ENCODE measurements around the gene DCLK1. TPM values are rescaled to one million over a fixed set of nuclear protein-coding genes. Genes with fewer than 3 reads are reported as not detected.

Gene DCLK1
- total RNA-seq, 1 experiment from 2014 or later = not detected

- Mint-ChIP-seq H3K4me3 (ENCODE audit: unreplicated experiment) (no peak overlapping the region), H3K36me3 (ENCODE audit: insufficient read depth, unreplicated experiment) (no peaks in the 10 kb centered on the region), H3K27me3 (ENCODE audit: insufficient read depth, unreplicated experiment) (peaks cover 9% of the 10 kb centered on the region), H3K4me1 (ENCODE audit: low read depth, unreplicated experiment) (no peaks in the 10 kb centered on the region), H3K27ac (ENCODE audit: unreplicated experiment) (no peak overlapping the region), H3K9me3 (ENCODE audit: unreplicated experiment) (no peaks in the 10 kb centered on the region)
- DNase-seq = no peak
- Histone ChIP-seq H3K27me3 (replicated peaks; ENCODE audit: control insufficient read depth, insufficient read depth, low read length) (no peaks in the 10 kb centered on the region), H3K9me3 (no peaks in the 10 kb centered on the region), H3K36me3 (ENCODE audit: control insufficient read depth, insufficient read depth, low read length) (no peaks in the 10 kb centered on the region), H3K4me3 (ENCODE audit: low read depth, low read length) (no peak overlapping the region), H3K4me1 (no peaks in the 10 kb centered on the region)
- TF ChIP-seq, protein P1, sequence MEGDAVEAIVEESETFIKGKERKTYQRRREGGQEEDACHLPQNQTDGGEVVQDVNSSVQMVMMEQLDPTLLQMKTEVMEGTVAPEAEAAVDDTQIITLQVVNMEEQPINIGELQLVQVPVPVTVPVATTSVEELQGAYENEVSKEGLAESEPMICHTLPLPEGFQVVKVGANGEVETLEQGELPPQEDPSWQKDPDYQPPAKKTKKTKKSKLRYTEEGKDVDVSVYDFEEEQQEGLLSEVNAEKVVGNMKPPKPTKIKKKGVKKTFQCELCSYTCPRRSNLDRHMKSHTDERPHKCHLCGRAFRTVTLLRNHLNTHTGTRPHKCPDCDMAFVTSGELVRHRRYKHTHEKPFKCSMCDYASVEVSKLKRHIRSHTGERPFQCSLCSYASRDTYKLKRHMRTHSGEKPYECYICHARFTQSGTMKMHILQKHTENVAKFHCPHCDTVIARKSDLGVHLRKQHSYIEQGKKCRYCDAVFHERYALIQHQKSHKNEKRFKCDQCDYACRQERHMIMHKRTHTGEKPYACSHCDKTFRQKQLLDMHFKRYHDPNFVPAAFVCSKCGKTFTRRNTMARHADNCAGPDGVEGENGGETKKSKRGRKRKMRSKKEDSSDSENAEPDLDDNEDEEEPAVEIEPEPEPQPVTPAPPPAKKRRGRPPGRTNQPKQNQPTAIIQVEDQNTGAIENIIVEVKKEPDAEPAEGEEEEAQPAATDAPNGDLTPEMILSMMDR (IDR thresholded peaks at IDR 0.05; ENCODE audit: insufficient read depth in 1 of 2, low read depth in 1 of 2, low read length in 1 of 2, severe bottlenecking in 1 of 2, unreplicated experiment in 1 of 2) = no peak
- POLR2A ChIA-PET = no interaction called here
- intact Hi-C loops (cut with micrococcal nuclease; ENCODE audit: unreplicated experiment) = no loop called here
- no TSS peak for BruUV-seq (replicated peaks)
- CTCF ChIA-PET = no interaction called here
These were observed 63.3 kb downstream of the DCLK1 start for GRCh38 chr13:36067746-36068381.

DNA sequence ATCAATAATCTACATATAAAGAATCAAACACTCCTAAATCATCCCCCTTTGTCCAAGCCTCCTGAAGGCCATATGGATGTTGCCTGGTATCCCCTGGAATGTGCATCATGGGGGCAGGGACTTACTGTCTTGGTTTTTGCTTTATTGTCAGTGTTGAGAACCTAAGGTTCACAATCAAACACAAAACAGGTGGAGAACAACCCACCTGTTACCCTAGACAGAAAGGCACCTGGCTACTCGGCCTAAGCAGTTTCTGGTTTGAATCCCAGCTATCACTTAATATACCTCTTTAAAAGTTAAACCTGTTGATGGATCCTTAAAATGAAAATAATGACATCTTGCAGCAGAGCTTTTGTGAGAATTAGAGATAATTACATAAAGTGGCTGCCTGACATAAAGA is 68.9 kb downstream of the DCLK1 start:
- Mint-ChIP-seq H3K4me3 (ENCODE audit: unreplicated experiment) (no peak overlapping the region), H3K9me3 (ENCODE audit: unreplicated experiment) (no peaks in the 10 kb centered on the region), H3K36me3 (ENCODE audit: insufficient read depth, unreplicated experiment) (no peaks in the 10 kb centered on the region), H3K27ac (ENCODE audit: unreplicated experiment) (no peak overlapping the region), H3K4me1 (ENCODE audit: low read depth, unreplicated experiment) (no peaks in the 10 kb centered on the region), H3K27me3 (ENCODE audit: insufficient read depth, unreplicated experiment) (peaks cover 2% of the 10 kb centered on the region)
- intact Hi-C loops (cut with micrococcal nuclease; ENCODE audit: unreplicated experiment) = no loop called here
- ChIA-PET CTCF (no interaction called here), POLR2A (no interaction called here)
- Histone ChIP-seq H3K4me3 (ENCODE audit: low read depth, low read length) (no peak overlapping the region), H3K4me1 (no peaks in the 10 kb centered on the region), H3K9me3 (no peaks in the 10 kb centered on the region), H3K36me3 (ENCODE audit: control insufficient read depth, insufficient read depth, low read length) (no peaks in the 10 kb centered on the region), H3K27me3 (replicated peaks; ENCODE audit: control insufficient read depth, insufficient read depth, low read length) (no peaks in the 10 kb centered on the region)
- TF ChIP-seq, protein P1 (IDR thresholded peaks at IDR 0.05; ENCODE audit: insufficient read depth in 1 of 2, low read depth in 1 of 2, low read length in 1 of 2, severe bottlenecking in 1 of 2, unreplicated experiment in 1 of 2) = no peak
- BruUV-seq (replicated peaks) = no TSS peak
- no peak for DNase-seq

DNA sequence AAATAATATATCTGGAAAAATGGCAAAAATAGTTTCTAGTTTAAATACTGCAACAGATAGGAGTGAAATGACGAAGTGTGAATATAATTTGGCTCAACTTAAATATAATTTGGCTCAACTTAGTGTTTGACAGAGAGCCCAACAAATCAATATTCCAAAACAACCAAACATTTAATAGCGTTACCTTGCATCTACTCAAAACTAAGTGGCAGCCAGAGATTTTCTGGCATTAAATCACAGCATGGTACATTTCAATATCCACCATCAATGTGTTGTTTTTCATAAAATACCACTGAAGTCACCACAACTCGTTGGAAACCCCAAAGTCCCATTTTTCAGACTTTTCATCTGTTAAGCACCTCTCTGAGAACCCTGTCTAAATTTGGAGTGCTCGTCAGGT is 69.6 kb downstream of the DCLK1 start:
- CTCF ChIA-PET = no interaction called here
- no peaks in the 10 kb centered on the region for H3K4me1 ChIP-seq
- DNase-seq = no peak
- H3K4me3 ChIP-seq (ENCODE audit: low read depth, low read length) = no peak overlapping the region
- no TSS peak for BruUV-seq (replicated peaks)
- intact Hi-C loops (cut with micrococcal nuclease; ENCODE audit: unreplicated experiment) = no loop called here
- POLR2A ChIA-PET = no interaction called here
- H3K27me3 ChIP-seq (replicated peaks; ENCODE audit: control insufficient read depth, insufficient read depth, low read length) = no peaks in the 10 kb centered on the region
- H3K9me3 Mint-ChIP-seq (ENCODE audit: unreplicated experiment) = no peaks in the 10 kb centered on the region
- H3K4me1 Mint-ChIP-seq (ENCODE audit: low read depth, unreplicated experiment) = no peaks in the 10 kb centered on the region
- TF ChIP-seq, protein P1 (IDR thresholded peaks at IDR 0.05; ENCODE audit: insufficient read depth in 1 of 2, low read depth in 1 of 2, low read length in 1 of 2, severe bottlenecking in 1 of 2, unreplicated experiment in 1 of 2) = no peak
- no peak overlapping the region for H3K4me3 Mint-ChIP-seq (ENCODE audit: unreplicated experiment)
- H3K9me3 ChIP-seq = no peaks in the 10 kb centered on the region
- H3K27ac Mint-ChIP-seq (ENCODE audit: unreplicated experiment) = no peak overlapping the region
- H3K27me3 Mint-ChIP-seq (ENCODE audit: insufficient read depth, unreplicated experiment) = peaks cover 2% of the 10 kb centered on the region
- H3K36me3 ChIP-seq (ENCODE audit: control insufficient read depth, insufficient read depth, low read length) = no peaks in the 10 kb centered on the region
- H3K36me3 Mint-ChIP-seq (ENCODE audit: insufficient read depth, unreplicated experiment) = no peaks in the 10 kb centered on the region
